Activated gamma-delta T cell treated with anti-CD3 and anti-CD28 coated beads, Interleukin-2, amount 50 U/mL, for 16 hours (primary cell): ENCODE data around the gene TMEM213.

ENCODE experiments used
- DNase-seq: peaks from one replicate; pipeline ENCODE4 v3.0.0-alpha.2; 2020; ENCODE audit warnings: low read depth

TMEM213 gene, protein sequence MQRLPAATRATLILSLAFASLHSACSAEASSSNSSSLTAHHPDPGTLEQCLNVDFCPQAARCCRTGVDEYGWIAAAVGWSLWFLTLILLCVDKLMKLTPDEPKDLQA

GRCh38 chr7:138797715-138798320, at the start of gene TMEM213, which contains the start of gene ATP6V0A4:
TSS of gene TMEM213 (plus strand) at chr7:138797994. CDS start at chr7:138798105, 111 bp downstream.
TSS of gene ATP6V0A4 (minus strand) at chr7:138798196. CDS start at chr7:138771247, 26,949 bp downstream.
- DNase-seq = no peak

DNA sequence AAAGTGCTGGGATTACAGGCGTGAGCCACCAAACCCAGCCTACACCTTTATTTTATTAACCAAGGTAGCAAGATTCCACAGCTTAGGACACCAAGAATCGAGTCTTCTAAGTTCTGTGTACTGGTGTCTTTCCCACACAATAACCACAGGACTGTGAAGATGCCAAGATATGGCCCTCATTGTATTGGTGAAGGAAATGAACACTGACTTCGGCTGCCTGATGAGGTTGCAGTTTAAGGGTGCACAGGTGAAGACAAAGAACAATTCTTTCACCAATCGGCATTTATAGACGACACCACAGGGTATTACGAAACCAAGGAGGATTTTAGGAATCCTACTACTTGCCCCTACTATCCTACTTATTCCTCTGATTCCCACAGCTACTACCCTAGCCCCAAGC, 49.1 kb upstream of the TMEM213 start:
- no peak for DNase-seq

DNA sequence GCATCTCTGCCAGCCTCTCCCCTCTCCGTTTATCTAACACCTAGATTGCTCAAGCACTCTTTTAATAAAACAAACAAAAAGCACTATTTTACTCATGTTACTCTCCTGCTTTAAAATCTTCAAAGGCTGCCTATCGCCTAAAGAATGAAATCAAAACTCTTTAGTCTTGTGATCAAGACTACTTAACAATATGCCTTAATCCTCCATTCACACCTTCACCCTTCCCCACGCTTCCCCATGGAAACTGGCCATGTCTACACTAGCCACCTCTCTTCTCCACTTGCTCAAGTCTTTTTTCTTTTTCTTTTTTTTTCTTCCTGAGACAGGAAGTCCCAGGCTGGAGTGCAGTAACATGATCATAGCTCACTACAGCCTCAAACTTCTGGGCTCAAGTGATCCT, 47.8 kb upstream of the TMEM213 start:
- DNase-seq = no peak

DNA sequence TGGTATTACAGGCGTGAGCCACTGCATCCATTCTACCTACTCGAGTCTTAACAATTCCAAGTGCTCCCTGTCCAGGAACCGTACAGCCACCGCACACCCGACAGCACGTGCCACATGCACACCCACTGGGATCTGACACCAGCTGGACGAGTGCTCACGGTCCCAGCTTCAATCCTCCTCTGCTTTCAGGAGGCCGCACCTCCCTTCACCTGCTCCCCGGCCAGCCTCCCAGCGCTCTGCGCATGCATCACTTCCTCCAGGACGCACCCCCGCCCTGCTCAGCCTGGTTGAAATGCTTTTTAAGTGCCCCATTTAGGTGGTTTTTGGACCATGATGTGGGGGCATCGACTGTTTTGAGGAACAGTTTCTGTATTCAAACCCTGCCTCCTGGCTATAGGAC, 47.3 kb upstream of the TMEM213 start:
- no peak for DNase-seq

- no peak for DNase-seq
These were observed 46.8 kb upstream of the TMEM213 start for GRCh38 chr7:138750901-138751464.

DNA sequence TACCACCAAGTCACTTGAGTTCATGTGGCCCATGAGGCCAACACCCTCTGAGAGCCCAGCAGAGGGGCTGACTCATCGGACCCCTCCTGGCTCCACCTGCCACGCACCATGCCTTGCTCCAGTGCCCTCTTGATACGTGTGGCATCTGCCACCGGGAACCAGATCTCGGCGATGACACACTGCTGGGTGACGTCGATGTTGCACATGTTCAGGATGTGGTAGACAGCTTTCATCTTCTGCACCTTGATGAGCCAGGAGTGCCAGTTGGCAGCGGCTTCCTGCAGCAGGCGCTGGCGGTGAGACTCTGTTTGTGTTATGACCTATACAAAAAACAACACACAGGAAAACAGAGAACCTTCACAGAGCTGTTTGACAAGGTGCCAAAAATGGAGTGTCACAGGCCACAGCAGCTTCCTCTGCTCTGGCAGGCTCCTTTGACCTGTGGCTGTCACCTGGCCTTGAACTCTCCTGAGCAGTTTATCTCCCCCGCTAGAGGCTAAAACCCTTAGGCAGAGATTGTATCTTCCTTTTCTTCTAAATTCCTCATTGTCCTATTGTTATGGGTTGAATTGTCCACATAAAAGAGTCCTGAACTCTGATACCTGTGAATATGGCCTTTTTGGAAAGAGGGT, 45.2 kb upstream of the TMEM213 start:
- DNase-seq = peak; percentile 87

DNA sequence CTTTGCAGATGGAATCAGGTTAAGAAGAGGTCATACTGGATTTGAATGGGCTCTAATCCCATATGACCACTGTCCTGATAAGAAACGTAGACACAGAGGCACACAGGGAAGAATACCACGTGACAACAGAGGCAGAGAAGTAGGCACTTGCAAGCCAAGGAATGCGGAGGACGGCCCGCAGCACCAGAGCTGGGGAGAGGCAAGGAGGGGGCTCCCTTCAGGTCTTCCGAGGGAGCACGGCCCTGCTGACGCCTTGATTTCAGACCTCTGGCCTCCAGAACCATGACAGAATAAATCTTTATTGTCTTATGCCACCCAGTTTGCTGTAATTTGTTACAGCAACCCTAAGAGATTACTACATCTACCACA, 44.7 kb upstream of the TMEM213 start:
- no peak for DNase-seq

DNA sequence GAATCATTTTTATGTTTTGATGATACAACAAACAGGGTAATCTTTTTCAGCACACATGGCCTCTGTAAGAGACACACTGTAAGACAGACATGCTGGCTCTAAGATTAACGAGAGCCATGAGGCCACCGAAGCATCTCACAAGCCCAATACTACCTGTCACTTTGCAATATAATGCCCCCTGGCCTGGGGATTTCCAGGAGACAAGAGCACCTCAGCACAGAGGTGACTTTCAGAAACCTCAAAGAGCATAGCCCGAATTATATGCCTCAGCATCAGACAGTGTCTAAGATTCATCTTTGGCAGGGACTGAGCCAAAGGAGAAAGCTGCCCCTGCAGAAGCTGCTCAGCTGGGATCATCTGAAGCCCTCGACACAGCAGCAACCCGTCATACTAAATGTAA, 44.2 kb upstream of the TMEM213 start:
- peak; percentile 14 for DNase-seq

DNA sequence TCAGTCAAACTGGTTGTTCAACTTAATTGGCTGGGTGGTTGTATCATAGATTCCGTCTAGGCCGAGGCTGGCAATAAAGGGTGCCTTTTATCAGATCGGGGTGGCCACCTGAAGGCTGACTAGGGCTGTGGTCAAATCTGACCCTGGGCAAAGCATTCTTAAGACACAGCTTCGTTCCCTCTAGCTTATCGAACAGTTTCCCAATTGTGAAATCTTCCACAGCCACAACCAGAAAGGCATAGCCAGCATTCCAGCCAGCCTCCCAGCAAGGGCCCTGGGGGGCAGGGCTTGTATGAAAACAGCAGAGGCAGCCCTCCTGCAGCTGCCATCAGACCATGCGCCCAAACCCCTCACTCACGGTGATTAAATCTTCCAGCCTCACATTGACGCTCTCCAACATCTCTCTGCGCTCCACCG, 42.5 kb upstream of the TMEM213 start:
- DNase-seq = no peak

DNA sequence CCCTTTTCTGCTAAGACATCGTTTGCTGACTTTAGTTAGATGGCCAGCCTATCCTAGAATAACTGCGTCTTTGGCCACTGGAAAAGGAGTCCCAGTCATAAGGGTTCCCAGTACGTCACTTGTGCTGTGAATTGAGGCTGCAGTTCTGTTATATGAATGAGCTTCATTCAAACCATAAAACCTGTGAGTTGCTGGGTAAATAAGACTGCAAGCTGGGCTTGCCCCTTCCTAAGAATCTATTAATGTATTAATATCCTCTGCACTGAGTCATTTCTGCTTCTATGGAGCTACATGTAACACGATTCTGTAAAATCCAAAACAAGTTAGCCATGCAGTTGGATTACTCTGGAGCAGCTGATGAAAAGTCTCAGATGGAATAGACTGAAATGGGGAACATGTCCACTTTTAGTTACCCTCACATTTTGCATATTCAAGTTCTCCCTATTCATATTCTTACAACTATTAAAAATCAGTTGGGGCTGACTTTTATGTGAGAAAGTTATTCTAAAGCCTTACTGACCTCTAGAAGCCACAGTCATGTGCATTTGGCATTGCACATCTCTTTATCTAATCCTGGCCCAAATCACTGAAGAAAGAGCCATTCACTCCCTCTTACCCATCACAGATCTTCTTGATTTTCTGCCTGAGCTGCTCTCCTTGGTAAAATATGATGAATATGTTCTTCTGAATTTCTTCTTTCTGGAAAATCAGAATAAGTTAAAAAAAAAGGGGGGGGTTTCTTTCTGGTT, 41.8 kb upstream of the TMEM213 start:
- no peak for DNase-seq

DNA sequence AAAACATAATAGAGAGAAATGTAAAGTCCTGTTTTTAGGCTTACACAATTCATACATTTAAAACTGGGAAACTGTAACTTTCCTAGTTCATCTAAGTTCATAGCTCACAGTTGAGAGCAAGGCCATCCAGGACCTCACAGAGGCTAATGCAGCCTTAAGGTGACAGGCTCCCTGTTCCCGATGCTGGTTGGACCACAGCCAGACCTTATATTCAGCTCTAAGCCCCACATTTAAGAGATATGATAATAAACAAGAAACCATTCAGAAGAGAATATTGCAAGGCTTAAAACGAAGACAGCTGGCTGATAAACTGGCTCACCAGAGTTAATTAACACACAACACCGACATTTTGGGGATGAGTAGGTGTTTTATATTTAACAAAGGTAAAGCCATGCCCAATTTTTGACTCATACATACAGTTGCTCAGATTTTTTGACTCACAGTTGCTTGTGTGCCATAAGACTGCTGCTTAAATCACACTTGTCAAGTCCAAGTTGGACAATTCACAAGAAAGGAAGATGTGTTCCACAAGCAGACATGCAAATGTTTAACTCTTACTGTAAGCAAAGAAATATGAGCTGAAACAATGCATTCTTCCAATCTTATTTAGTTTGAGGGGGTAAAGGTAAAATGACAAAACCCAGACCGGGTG, 41.1 kb upstream of the TMEM213 start:
- DNase-seq = no peak

DNA sequence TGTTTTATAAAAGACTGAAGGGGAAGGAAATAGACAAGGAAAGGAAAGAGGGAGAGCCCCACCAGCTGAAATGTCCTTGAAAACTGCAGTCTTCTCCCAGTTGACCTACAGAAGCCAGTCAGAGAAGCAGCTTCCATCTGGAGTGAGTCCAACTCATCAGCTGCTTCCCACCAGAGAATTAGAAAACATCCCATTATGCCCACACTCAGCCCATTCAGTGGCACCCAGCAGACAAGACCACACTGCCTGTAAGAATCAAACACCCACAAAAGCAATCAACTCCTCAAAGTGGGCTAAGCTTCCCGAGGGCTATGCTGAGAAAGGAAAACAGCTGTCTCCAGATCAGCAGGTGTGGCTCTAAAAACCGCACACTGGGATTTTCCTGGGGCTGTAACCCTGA, 29.6 kb upstream of the TMEM213 start:
- no peak for DNase-seq

- DNase-seq = no peak
These were observed 26.9 kb upstream of the TMEM213 start for GRCh38 chr7:138770904-138771303.

DNA sequence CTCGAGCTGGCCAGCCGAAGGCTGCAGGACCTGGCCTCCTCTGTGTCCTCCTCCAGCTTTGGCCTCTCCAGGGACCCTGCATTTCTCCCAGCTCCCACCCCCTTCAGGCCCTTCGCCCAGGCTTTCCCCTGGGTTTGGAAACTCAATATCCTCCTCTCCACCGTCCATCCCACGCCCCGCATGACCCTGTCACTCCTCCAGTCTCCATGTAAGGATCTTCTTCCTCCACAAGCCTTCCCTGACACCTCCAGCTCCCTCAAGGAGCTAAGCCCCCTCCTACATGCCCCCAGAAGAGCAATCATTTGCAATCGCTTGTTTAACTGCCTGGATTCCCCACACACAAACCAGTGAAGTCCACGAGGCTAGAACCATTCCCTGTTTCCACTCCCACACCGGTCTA, 24.6 kb upstream of the TMEM213 start:
- no peak for DNase-seq

DNA sequence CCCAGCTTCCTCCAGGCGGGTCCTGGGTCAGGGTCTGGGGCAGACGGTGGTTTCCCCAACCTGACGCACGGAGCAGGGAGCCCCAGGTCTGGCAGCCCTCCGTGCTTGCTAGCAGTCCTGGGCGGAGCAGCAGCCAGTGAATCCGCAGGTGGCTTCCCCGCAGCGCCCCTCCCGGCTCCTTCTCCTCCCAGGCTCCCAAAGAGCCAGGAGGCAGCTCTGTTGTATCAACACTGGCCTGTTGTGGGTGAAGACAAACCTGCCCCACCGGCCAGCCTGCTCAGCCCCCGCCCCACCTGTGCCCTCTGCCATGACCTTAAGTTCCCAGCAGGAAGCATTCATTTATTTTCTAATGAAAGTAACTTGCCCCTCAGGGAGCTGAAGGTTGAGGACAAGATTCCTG, 24.0 kb upstream of the TMEM213 start:
- DNase-seq = no peak

DNA sequence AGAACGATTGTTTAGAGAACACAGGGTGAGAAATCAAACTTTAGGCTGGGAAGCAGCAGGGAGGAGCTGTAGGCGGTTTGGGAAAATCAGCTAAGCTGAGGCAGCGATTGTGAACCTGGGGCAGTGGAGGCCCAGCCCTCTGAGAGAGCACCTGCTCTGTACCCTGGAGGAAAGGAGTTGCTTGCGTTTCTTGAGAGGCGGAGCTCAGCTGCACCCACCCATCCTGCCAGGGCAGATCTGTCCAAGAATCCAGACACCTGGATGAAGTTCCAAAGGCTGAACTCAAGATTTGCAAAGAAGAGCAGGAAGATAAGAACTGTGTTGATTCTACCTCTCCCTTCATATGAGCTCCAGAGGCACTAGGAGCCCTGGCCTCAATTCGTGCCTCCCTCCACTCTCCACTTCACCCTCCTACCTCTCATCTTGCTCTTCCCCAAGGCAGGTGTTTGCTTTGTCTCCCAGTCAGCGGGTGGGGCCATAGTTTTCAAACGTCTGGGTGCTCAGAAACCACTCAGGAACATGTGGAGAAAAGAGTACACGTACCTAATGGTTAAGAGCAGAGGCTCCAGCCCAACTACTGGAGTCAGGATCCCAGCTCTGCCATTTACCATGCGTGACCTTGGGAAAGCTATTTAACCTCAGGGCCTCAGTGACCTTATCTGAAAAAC, 21.5 kb upstream of the TMEM213 start:
- DNase-seq = no peak

DNA sequence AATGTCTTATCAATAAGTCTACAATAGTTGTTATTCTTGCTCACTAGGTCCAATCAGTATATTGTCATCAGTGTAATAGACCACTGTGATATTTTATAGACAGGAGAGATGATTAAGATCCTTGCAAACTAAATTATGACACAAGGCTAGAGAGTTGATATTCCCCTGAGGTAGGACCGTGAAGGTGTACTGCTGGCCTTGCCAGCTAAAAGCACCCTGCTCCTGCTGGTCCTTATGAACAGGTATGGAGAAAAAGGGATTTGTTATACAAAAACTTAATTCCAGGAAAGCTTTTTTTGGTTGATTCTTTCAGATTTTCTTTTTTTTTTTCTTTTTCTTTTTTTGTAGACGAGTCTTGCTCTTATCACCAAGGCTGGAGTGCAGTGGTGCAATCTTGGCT, 16.8 kb upstream of the TMEM213 start:
- no peak for DNase-seq

GRCh38 chr7:138784692-138785091, 13.1 kb upstream of the TMEM213 start:
- DNase-seq = no peak

DNA sequence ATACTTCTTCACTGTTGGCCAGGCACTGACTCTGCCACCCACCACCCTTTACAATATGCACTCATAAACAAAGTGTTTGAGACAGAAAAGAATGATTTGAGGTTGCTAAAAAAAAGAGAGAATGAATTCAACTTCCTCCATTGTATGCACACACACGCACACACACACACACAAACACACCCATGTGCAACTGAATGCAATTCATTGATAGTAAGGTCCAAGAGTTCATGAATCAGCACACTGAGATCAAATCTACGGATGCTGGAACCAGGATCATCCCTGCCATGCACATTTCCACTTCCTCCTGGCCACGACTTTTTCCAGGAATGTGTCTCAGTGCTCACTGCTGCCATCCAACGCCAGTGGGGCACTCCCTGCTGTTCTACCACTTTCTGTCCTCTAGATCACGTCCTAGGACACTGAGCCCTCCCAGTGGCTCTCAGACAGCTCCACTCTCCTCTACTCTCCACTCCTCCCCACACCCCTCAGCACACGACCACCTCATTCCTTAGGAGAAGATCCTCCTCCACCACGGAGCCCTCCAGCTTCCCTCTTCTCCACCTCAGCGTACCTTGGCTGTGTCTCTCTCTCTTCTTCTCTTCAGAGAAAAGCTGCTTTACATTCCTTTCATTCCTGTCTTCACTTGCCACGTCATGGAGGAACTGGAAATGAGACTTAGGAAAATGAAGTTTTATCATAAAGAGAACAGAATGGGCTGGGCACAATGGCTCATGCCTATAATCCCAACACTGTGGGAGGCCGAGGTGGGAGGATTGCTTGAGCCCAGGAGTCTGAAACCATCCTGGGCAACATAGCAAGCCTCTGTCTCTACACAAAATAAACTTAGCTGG, 12.0 kb upstream of the TMEM213 start:
- no peak for DNase-seq

DNA sequence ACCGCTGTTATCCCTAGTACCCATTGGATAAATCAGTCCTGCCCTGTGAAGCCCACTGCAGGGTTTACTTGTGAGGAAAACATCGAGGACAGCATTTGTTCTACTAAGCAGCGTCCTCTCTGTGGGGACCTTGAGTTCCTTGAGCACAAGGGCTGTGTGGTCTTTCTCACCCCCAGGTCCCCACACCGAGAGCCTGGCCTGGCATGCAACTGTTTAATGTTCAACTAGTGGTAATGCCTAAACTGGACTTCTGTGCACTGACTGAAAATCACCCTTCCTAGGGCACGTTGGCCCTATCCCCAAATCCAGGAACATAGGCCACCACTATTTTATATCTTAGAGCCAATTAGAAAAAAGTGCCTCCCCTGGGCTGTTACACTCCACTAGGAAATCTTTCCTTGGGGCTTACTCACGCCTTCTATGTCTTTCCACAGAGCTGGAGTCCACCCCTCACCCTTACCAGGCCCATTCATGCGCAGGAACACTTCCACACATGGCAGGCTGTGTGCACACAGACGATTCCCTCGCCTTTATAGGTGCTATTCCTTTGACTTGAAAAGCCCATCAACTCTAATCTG, 1.7 kb upstream of the TMEM213 start:
- DNase-seq = no peak
